BJ (cell line): ENCODE data around the gene PSKH1. TPM values are rescaled to one million over a fixed set of nuclear protein-coding genes. Genes with fewer than 3 reads are reported as not detected.
"Not testable (repeated sequence)": the region's sequence is repeated elsewhere in the genome, so short reads cannot be mapped to it uniquely, and the experiment has no call there.

Source experiments
- CTCF ChIA-PET: fragments of 350-600 bp; formaldehyde crosslinking; extraction: SDS; loops from one replicate; lab custom pipeline; 2021; ENCODE audit warnings: antibody characterized with exemption, inconsistent platforms; lab: Yijun Ruan, JAX
- POLR2A ChIA-PET: fragments of 300-600 bp; sonication (Branson Sonifier 250); formaldehyde crosslinking; extraction: SDS; loops from one replicate; lab custom pipeline; 2021; ENCODE audit warnings: antibody characterized with exemption; lab: Charles Lee
- DNase-seq: peaks from one replicate; pipeline ENCODE4 v3.0.0-alpha.2; 2011; ENCODE audit warnings: low read depth
- H3K27me3 ChIP-seq: 2 replicates; pipeline ENCODE4 v1.6.0; 2011; ENCODE audit warnings: low read length; ENCODE audit not compliant: control insufficient read depth, insufficient read depth
- H3K36me3 ChIP-seq: 2 replicates; pipeline ENCODE4 v1.5.1; 2011; ENCODE audit warnings: low read length; ENCODE audit not compliant: control insufficient read depth, insufficient read depth
- H3K4me3 ChIP-seq: 2 replicates; pipeline ENCODE4 v1.5.1; 2011; ENCODE audit warnings: low read depth, mild to moderate bottlenecking, control low read depth, low read length
- CTCF ChIP-seq: IDR thresholded peaks from 2 replicates; pipeline ENCODE4 v1.5.1; 2011; ENCODE audit warnings: low read depth, mild to moderate bottlenecking, control low read depth, inconsistent platforms, low read length, moderate library complexity; ENCODE audit not compliant: insufficient read depth
- polyA plus RNA-seq: library from polyadenylated mRNA; depleted of rRNA; stranded (reverse); fragments of >200 nt; gene quantifications from 2 replicates; pipeline ENCODE4 v1.2.3, GENCODE V29; 2011

Gene PSKH1
- polyA plus RNA-seq, 1 experiment: 45.5 TPM

GRCh38 chr16:67936124-67936879 lies 43.2 kb downstream of the PSKH1 start, which contains the start of gene PSMB10:
TSS of gene PSMB10 (minus strand) at chr16:67936850. CDS start at chr16:67936749, 101 bp downstream.
- CTCF ChIA-PET: interaction anchor here (0.6 to 12.9 kb wide), 13 partner anchors 7 to 415 kb away, joined by 3 to 155 read pairs (median 5); partner anchors contain the start of gene NRN1L
- no peak for DNase-seq
- POLR2A ChIA-PET: interaction anchor here (1.0 to 1.6 kb wide), 4 partner anchors 12 to 130 kb away, joined by 3 to 5 read pairs (median 3); partner anchors contain the start of gene TSNAXIP1
- H3K36me3 ChIP-seq: peaks cover 16% of the 10 kb centered on the region
- H3K4me3 ChIP-seq: peak within 1 kb of the TSS; percentile 84
- 0 out of 2 replicates have a peak, but pooled peaks have one; percentile 8 for TF ChIP-seq CTCF
- H3K27me3 ChIP-seq: no peaks in the 10 kb centered on the region

- Histone ChIP-seq H3K36me3 (peaks cover 22% of the 10 kb centered on the region), H3K4me3 (peak overlapping the region; percentile 84), H3K27me3 (no peaks in the 10 kb centered on the region)
- ChIA-PET POLR2A (interaction anchor here (1.0 kb wide), 1 partner anchor 30 kb away, joined by 3 read pairs; no protein-coding TSS in a partner anchor), CTCF (interaction anchor here (0.6 to 12.9 kb wide), 7 partner anchors 8 to 265 kb away, joined by 3 to 155 read pairs (median 4); partner anchors contain the start of gene NRN1L)
- DNase-seq: no peak
- TF ChIP-seq CTCF: no peak
These were observed 44.0 kb downstream of the PSKH1 start for GRCh38 chr16:67936880-67937605.

GRCh38 chr16:67937713-67938112 lies 44.7 kb downstream of the PSKH1 start:
- CTCF ChIA-PET: interaction anchor here (0.7 to 12.9 kb wide), 3 partner anchors 9 to 66 kb away, joined by 3 to 155 read pairs (median 5); partner anchors contain the start of gene NRN1L
- peaks cover 29% of the 10 kb centered on the region for H3K36me3 ChIP-seq
- POLR2A ChIA-PET: interaction anchor here (0.6 kb wide), 1 partner anchor 104 kb away, joined by 5 read pairs; no protein-coding TSS in a partner anchor
- H3K4me3 ChIP-seq, H3K27me3 ChIP-seq, DNase-seq: not testable (repeated sequence)

- ChIA-PET CTCF (interaction anchor here (0.6 to 3.3 kb wide), 4 partner anchors 11 to 123 kb away, joined by 3 to 16 read pairs (median 4); no protein-coding TSS in a partner anchor), POLR2A (no interaction called here)
- DNase-seq: no peak
- Histone ChIP-seq H3K27me3 (no peaks in the 10 kb centered on the region), H3K36me3 (peaks cover 42% of the 10 kb centered on the region), H3K4me3 (no peak overlapping the region)
- TF ChIP-seq CTCF: no peak
These were observed 46.7 kb downstream of the PSKH1 start for GRCh38 chr16:67939507-67940445.
